Body of pancreas (tissue), 4 donors: ENCODE measurements around the gene DUSP14.

Experiments
- POLR2A ChIP-seq, 3 donors: fragments of 450-650 bp; IDR thresholded peaks; one replicate each; pipeline ENCODE4 v1.6.1; 2016; ENCODE audit warnings: antibody characterized with exemption in 3 of 3, mild to moderate bottlenecking in 2 of 3
- TF ChIP-seq, protein P1 (sequence below), 7 experiments: fragments of 450-650 bp in 4 of 7; fragments of 200-600 bp in 3 of 7; sonication (generic) in 3 of 7; IDR thresholded peaks; one replicate each; pipeline ENCODE4 v1.5.1; 2016 to 2019; ENCODE audit warnings: antibody characterized with exemption in 7 of 7

DNA sequence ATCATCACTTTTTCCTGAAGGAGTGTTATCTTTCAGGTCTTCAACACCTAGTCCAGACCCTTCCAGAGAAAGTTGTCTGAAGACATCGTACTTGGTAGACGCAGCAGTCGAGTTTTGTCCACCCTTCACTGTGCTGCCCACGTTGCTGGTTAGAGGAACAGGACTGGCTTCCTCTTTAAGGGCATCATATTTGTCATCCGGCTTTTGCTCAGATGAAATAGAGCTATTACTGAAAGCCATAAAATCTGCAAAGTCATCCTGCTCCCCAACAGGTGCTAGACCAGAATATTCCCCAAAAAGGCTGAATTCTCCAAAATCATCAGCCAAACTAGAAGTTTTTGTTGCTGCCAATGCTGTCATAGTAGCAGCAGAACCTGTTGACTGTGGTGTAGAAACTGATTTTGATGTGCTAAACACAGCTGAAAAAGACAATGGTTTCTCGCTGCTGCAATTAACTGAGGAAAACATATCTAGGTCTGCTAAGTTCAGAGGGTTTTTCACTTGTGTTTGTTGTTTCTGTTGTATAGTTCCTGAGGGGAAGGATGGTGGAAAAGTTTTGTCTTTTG, 63.8 kb downstream of the DUSP14 start:
- TF ChIP-seq, protein P1, sequence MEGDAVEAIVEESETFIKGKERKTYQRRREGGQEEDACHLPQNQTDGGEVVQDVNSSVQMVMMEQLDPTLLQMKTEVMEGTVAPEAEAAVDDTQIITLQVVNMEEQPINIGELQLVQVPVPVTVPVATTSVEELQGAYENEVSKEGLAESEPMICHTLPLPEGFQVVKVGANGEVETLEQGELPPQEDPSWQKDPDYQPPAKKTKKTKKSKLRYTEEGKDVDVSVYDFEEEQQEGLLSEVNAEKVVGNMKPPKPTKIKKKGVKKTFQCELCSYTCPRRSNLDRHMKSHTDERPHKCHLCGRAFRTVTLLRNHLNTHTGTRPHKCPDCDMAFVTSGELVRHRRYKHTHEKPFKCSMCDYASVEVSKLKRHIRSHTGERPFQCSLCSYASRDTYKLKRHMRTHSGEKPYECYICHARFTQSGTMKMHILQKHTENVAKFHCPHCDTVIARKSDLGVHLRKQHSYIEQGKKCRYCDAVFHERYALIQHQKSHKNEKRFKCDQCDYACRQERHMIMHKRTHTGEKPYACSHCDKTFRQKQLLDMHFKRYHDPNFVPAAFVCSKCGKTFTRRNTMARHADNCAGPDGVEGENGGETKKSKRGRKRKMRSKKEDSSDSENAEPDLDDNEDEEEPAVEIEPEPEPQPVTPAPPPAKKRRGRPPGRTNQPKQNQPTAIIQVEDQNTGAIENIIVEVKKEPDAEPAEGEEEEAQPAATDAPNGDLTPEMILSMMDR (IDR thresholded peaks at IDR 0.05) = no peak
- TF ChIP-seq POLR2A (IDR thresholded peaks at IDR 0.05) = no peak
